GM03348 (cell line): ENCODE data around the gene FOXP1.
A peak's percentile ranks its signal among the peaks of the same experiment; 100 is the strongest.

ENCODE experiments used
- DNase-seq: peaks from one replicate; pipeline ENCODE4 v3.0.0; 2012; ENCODE audit warnings: low spot score

The FOXP1 gene

DNA sequence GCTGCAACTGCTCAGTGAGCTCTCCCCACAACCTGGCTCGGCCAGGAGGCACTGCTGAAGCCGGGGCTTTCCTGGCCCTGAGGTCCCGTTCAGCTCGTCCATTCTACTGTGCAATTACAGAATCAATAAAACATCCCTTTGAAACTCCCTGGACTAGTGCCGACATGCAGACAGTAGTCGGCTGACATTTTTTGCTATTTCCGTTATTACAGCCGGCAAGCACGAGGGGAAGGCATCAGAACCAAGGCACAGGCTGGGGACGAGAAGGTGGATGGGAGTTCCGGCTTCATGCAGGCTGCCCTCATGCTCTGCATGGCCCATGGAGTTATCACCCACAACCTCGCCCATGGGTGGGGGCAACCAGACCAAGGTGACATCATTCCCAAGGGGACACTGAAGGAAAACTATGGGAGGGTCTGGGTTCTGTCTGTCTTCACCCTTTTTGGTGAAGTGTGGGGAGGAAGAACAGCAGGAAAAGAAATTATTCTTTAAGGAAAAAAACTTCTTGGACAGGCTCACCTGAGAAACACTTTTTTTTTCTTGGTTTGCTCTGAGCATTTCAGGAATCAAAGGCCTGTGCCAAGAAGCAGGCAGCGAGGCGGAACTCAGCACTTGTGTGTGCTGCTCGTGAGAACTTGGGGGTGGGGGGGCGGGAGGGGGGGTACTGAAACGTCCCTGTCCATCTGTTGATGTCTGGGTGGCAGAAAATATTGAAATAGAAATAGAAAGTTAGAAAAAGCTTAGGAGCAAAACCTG lies 154.5 kb downstream of the FOXP1 start:
- DNase-seq: peak; percentile 62

DNA sequence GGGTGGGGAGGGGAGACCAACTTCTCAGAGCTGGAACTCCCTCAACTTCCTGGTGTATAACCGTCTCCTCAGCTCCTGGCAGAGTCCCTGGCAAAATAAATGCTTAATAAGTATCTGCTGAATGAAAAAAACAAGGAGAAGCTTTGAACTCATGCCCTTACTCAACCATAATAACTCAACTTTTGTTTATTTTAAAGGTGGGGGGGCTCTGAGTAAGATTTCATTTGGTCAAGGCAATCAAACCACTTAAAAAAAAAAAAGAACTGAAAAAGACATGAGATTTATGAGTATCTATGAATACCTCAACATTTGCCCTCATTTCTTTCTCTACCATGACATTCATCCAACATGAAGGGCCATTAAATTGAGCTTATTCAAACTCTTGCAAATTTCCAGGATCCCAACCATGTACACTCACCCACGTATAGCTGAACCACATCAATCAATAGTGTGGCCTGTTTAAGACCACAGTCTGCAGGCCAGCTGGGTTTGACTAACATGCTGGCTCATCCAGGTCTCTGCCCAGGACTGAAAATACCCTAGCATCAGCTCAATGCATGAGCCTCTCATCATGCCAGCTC lies 157.9 kb downstream of the FOXP1 start:
- DNase-seq: peak; percentile 53

DNA sequence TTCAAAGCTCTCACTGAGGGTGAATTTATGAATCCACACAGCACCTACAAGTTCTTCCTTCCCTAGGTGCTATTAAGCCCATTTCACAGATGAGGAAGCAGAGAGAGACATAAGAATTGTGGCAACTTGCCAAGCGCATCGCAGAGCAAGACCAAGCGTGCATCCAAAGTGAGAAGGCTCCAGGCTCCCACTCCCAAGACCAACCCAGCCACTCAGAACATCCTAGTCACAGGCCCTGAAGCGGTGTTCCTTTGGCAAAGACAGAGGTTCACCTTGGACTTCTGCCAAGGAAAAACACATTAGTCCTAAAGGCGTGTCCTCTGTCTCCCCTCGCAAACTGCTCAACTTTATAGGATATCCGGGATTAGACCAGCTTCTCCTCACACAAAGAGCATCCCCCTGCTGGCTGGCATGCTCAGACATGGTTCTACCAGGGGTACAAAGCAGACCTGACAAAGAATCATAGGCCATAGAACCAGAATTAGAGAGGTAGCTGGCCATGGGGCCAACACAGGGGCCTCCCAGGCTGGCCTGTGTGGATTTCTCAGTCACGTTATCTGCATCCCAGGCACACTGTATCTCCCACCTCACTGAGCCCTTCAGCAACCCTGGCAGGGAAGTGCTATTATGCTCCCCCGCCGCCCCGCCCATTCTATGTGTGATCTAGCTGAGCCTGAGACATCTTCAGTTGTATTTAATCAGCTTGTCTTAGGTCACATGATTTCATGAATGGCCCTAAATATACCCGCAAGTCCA lies 160.2 kb downstream of the FOXP1 start:
- no peak for DNase-seq

DNA sequence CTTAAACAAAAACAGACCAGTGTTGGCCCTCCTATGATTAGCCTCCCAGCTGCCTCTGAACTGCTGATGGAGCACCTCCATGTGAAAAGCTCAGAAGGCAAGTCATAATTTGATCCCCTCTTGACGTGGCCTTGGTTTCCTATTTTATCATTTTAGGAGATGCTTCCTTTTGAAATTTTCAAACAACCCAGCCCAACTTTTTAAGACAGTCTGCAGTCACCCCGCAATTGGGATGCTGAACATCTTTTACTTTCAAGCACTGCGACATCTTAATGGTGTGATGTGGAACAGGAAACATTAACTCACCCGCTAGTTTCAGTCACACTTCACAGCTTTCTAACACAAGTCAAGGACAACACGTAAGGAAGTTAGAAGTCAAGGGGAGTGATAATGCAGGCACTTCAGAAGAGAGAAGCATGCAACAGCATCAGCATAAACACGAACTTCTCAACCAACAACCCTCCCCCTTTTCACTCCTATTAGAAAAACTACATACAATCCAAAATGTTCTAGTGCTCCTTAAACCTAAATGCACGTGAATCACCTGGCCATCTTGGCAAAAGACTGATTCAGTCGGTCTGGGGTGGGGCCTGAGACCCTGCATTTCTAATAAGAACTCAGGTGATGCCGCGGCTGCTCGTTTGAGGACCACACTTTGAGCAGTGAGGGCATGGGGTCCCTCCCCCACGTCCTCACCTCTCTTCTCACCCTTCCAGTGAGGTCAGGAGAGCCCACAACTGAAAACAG lies 161.5 kb downstream of the FOXP1 start:
- DNase-seq: no peak

DNA sequence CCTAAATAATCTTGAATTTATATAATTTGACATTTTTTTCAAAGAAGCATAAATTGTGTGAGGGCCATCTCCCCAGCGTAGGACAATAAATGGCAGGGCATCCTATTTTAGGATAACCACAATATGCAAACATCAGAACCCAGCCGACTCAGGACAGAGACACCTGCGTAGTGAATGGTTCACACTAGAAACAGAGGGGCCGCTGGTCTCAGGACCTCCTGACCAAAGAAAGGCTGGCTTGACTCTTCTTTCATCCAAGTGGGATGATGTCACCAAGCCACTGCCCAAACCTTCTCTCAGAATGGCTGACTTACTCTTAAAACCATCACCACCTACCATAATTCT lies 162.1 kb downstream of the FOXP1 start:
- DNase-seq: no peak

DNA sequence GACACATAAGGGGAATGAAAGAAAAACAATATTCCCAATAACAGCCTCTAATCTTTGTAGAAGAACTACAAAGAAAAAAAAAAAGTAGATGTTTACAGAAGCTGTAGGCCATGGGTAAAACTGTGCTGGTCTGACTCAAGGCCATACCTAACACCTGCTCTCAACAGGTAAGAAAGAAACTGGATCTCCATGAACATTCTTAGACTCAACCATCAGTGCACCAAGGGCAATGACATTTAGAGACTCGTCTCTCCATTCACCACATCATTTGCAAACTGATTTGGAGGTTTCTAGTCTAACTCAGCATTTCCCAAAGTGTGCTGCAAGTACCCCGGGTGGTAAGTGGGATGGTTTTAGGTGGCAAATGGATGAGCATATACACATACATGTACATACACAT lies 164.2 kb downstream of the FOXP1 start:
- DNase-seq: no peak

DNA sequence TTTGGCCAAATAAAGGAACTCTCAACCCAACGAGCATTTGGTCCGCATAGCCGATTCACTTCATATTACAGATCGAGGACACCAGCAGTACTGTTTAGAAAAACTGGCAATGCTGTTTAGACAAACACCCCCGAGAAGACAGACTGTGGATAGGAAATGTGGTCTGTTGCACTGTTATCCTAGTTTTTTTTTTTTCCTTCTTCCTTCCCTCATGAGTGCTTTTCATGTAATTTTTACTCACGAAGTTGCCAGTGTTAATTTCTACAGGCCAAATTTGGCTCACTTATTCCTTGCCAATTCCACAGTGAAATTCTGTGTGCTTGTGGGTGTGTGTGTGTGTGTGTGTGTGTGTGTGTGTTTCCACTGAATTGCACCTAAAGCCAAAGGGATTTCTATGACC lies 165.7 kb downstream of the FOXP1 start:
- no peak for DNase-seq

DNA sequence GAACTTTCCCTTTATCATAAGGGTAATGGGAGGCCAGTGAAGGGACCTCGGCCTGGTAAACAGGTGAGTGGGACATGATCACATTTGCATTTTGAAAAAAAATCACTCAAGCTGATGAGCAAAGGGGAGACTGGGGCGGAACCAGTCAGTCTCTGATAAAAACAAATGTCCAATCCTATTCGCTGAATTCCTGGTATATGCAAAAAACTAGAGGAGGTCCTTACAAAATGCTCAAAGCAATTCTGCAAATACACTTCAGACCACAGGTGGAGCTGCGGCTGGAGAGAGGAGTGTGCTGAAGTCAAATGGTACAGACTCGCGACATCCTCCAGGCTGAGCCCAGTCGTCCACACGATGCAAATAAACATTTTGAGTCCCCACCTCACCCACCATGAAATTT lies 166.7 kb downstream of the FOXP1 start:
- DNase-seq: no peak

DNA sequence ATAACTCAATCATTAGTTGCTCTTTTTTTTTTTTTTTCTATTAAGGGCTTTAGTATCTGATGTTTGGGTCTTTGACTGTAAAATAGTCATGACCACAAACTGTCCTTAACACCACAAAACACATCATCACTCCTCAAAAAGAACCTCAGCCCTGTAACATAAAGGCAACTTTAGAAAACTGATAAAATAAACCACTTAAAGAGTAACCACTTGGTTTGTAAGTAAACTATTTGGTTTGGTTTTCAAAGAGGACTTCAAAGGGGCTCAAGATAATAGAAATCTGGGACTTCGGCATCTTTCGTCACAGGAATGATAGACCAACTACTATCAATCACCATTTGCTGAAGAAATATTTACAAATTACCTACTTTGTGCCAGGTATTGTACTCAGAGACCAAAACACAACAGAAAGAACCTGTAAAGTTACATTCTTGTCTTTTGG lies 167.8 kb downstream of the FOXP1 start:
- DNase-seq: no peak

DNA sequence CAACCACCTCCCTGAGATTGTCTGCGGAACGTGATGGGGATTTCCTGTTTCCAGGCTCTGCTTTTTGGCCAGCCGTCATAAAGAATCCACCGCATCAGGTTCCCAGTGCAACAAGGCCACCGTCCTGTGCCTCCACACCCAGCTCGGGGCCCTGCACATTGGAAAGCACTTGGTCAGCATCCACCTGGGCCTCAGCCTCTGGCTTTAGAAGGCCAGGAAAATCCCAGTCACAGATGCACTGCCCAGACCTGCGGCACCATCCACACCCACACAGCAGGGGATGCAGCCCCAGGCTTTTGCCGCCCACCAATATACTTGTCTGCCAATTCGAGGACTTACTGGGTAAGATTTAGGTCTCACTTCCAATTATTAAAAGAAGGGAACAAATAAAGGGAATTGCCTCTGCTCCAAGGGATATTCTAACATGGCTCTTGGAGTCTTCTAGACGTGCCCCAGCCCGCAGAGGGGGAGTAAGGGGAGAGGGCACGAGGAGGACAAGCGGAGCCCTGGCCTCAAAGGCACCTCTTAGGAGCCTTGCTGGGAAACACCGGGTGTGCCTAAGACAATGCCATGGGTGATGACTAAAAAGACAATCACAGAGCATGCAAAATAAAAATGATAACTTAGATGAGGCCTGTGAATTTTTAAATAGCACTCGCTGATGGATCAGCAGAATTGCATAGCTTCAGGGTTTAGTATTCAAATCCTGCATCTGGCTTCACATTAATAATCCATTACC lies 169.2 kb downstream of the FOXP1 start:
- no peak for DNase-seq

DNA sequence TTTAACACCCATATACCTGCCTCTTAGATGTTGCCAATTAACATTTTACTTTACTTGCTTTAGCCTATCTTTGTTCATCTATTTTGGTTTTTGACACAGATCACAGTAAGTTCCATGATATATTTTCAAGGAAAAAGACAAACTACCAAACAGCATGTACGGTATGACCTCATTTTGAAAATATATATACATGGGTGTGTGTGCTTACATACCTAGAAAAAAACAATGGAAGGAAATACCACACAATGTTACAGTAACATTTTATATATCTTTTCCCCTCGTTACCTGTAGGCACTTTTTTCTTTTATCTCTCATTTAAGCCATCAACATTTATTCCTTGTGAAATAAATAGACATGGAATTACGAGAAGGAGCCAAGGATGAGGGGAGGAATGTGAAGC lies 170.0 kb downstream of the FOXP1 start:
- no peak for DNase-seq

DNA sequence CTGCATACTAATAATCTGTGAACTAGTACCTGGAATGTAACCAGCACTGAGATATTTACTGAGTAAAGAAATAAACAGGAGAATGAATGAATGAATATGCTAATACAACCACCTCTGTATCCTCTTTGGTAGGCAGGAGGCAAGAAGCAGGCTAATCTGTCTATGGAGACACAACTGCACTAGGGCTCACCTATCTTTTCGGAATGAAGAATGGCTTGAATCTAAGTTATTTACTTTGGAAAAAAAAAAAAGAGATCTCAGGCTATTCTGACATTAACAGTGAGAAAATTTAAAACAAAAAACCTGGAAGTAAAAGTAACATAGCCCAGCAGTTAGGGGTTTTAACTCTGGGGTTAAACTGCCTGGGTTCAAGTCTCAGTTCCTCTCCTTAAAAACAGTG lies 174.2 kb downstream of the FOXP1 start:
- DNase-seq: no peak

DNA sequence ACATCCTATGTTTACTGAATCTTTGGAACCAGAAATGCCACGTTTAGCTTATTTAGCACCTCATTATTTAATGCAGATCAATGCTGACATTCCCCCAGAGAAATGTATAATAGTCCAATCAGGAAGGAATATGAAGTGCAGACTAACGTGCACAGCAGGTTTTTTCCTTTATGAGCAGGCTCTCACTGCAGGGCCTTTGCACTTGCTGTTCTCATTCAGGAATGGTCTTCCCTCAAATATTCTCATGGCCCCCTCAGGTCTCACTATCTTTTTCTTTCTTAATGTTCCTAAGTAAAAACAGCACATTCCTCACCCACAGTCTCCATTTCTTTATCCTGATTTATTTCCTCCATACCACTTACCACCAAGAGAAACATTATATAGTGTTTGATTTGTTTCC lies 174.6 kb downstream of the FOXP1 start:
- DNase-seq: no peak

DNA sequence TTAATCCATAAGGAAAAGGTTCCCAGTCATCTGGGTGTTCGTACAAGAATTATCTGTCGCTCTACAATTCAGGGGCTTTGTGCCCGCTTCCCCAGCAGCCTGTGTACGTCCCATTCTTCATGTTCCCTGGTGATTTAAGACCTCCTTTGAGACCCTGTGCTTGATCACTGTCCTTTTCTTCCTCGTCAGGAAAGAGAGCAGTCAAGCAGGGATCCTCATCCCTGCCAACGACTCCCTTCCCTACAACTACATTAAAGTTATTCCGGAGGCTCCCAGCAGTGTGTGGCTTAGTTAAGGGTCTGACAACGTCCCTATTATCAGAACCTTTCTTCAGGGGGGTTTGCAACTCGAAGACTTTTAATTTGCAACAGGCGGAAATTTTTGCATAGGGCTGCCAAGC lies 175.7 kb downstream of the FOXP1 start:
- no peak for DNase-seq

DNA sequence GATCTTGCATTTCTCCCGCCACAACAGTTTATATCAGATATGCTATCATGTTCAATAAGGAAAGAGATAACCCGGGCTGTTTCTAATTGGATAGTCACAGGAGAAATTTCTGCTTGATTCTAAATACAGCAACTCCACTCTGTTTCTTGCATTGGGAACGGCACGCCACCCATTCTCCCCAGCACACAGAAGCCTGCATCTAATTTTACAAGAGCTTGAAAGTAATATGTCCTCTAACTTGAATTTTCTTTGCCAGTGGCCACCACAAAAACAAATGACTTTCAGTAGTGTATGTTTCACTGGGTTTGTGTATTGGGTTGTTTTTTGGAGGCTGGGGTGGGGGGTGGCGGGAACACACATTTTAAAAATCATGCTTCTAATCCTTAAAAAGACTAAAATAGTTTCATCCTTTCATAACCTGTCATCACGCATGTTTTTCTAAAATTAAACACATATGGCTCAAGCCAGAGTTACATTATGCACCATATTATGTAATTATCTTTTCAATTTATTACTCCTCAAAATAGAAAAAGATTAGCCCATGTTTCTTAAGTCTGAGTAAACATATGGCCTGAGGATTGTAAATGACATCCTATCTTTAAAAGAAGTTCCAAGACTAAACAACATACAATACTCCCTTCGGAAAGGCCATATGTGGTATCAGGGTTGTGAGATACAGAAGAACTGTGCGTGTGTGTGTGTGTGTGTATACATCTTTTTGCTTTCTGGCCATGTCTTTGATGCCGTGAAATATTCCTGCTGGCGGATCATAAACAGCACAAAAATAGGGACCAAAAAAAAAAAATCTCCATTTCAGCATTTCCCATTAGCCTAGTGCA lies 176.3 kb downstream of the FOXP1 start:
- DNase-seq: no peak

DNA sequence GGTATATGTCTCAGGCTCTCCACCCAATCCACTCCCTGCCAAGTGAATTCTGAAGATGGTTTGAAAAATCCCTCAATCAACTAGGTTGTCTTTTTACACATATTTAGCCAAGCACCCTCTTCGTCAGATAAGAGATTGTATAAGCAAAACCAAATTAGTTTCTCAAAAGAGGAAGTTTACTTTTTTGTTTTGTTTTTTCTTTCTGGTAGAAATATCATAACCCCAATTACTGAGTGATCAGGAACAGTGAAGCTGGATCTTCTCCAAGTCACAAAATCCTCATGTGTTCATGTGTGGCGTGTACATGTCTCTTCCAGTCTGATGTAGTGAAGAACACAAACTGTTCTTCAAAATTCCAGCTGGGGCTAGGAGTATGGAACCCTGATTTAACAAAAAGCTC lies 180.6 kb downstream of the FOXP1 start:
- DNase-seq: no peak

DNA sequence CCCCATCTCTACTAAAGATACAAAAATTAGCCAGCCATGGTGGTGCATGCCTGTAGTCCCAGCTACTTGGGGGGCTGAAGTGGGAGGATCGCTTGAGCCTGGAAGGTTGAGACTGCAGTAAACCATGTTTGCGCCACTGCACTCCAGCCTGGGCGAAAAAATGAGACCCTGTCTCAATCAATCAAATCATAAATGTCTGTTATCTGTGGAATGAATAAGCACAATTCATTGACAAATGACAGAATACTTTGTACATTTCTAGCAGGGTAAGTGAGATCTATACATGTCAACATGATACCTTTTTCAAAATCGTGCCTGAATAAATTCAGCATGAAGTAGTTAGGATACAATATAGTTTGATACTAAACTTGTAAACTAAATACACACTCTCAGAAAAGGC lies 181.2 kb downstream of the FOXP1 start:
- no peak for DNase-seq

DNA sequence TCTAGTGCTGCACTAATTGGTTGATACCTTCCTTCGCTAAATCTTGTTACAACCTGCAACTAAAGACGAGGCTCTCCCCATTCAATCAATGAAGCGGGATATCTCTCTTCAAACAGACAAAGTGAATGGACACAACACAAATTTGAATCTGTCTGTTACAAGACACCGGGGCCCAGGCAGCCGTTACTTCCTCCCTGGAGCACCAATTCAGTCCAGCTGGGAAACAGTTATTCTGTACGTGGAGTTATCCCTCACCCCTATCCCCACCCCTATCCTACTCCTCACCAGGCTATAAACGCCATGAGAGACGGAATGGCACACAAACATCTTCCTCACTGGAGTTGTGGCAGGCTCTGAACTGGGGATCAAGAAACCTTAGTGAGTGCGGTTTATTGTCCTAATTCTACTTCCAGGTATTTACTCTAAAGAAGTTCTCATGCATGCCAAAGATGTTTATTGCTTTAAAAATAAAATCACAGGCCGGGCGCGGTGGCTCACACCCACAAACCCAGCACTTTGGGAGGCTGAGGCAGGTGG lies 181.8 kb downstream of the FOXP1 start:
- DNase-seq: no peak

DNA sequence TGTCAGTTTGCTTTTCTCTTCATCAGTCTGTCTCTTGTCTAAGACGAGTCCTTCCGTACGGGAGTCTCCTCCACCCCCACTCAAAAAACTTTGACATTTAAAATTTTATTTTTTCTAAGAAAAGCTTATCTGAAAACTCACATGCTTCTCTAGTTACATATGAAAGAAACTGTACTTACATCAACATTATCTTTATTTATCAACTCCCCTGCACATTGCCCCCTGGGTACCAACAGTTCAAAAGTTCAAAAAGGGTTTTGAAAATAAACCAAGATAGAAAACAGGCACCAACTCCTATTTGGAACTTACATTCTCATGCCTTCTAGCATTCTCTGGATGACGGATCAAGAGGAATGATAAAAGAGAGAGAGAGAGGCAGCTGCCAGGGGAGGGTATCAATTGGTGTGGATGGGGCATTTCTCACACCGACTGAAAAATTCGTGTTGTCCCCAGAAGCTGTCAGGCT lies 182.5 kb downstream of the FOXP1 start:
- DNase-seq: no peak

DNA sequence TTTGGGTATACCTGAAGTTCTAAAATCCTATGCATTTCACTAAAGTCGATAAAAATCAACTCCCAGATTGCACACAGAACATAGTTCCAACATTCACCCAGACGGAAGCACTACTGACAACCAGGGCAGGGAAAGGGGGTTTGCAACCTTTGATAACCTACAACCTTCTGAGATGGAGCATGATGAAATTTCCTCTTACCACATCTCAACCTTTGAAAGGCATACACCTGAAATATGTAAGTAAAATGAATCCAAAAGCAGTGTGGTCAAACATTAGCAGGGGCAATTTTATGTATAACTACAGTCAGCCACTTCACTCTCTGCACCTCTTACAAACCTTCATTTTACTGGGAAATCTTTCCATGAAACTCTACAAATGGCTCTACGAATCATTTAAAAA lies 184.1 kb downstream of the FOXP1 start:
- no peak for DNase-seq
